GM23338 (cell line): ENCODE data around the gene PRAC1. TPM values are rescaled to one million over a fixed set of nuclear protein-coding genes. Genes with fewer than 3 reads are reported as not detected.

ENCODE experiments used
- ATAC-seq: fragments of 200-7000 bp; cut with Tn5 transposase; 3 replicates; pipeline ENCODE4 v1.9.1; 2020
- DNase-seq: peaks from one replicate; pipeline ENCODE4 v3.0.0-alpha.2; 2015; ENCODE audit warnings: low spot score
- H2AFZ ChIP-seq: fragments of 200-600 bp; sonication (generic); 2 replicates; pipeline ENCODE4 v1.8.0; 2016; ENCODE audit warnings: antibody characterized with exemption, mild to moderate bottlenecking, moderate library complexity
- H3F3A ChIP-seq: fragments of 200-600 bp; sonication (generic); replicated peaks from 2 replicates; pipeline ENCODE4 v1.8.0; 2017; ENCODE audit warnings: antibody characterized with exemption, mixed run types, low read depth
- H3K27ac ChIP-seq: fragments of 200-600 bp; sonication (generic); 2 replicates; pipeline ENCODE4 v1.6.1; 2016; ENCODE audit warnings: low read depth
- H3K27me3 ChIP-seq: fragments of 200-600 bp; sonication (generic); 2 replicates; pipeline ENCODE4 v1.8.0; 2016; ENCODE audit warnings: mild to moderate bottlenecking, mixed run types, moderate library complexity; ENCODE audit not compliant: insufficient read depth
- H3K36me3 ChIP-seq: fragments of 200-600 bp; sonication (generic); 2 replicates; pipeline ENCODE4 v1.8.0; 2016; ENCODE audit warnings: mild to moderate bottlenecking; ENCODE audit not compliant: insufficient read depth
- H3K4me1 ChIP-seq: fragments of 200-600 bp; sonication (generic); 2 replicates; pipeline ENCODE4 v1.8.0; 2016; ENCODE audit warnings: mild to moderate bottlenecking, moderate library complexity; ENCODE audit not compliant: insufficient read depth
- H3K4me2 ChIP-seq: fragments of 200-600 bp; sonication (generic); 2 replicates; pipeline ENCODE4 v1.7.1; 2017; ENCODE audit warnings: mixed run types
- H3K4me3 ChIP-seq: fragments of 200-600 bp; sonication (generic); 2 replicates; pipeline ENCODE4 v1.6.1; 2016; ENCODE audit warnings: mixed run types
- H3K79me2 ChIP-seq: fragments of 200-600 bp; sonication (generic); replicated peaks from 2 replicates; pipeline ENCODE4 v1.8.0; 2017; ENCODE audit warnings: mild to moderate bottlenecking; ENCODE audit not compliant: insufficient read depth
- H3K9me2 ChIP-seq: fragments of 200-600 bp; sonication (generic); 2 replicates; pipeline ENCODE4 v1.8.0; 2017; ENCODE audit not compliant: insufficient read depth
- H4K20me1 ChIP-seq: fragments of 200-600 bp; sonication (generic); replicated peaks from 2 replicates; pipeline ENCODE4 v1.8.0; 2017; ENCODE audit warnings: mild to moderate bottlenecking; ENCODE audit not compliant: insufficient read depth
- H3K27ac Mint-ChIP-seq: 2 replicates; pipeline ENCODE4 v1.8.0; 2020; ENCODE audit warnings: inconsistent platforms, mild to moderate bottlenecking, moderate library complexity, mixed read lengths
- H3K27me3 Mint-ChIP-seq: 3 replicates; pipeline ENCODE4 v1.8.0; 2022; ENCODE audit warnings: low read depth, mild to moderate bottlenecking, moderate library complexity, mixed read lengths, inconsistent platforms; ENCODE audit not compliant: insufficient read depth, poor library complexity
- H3K36me3 Mint-ChIP-seq: 3 replicates; pipeline ENCODE4 v1.8.0; 2021; ENCODE audit warnings: low read depth, mild to moderate bottlenecking, inconsistent platforms, moderate library complexity, mixed read lengths
- H3K4me1 Mint-ChIP-seq: 3 replicates; pipeline ENCODE4 v1.8.0; 2020; ENCODE audit warnings: mild to moderate bottlenecking, inconsistent platforms, mixed read lengths
- H3K4me3 Mint-ChIP-seq: 3 replicates; pipeline ENCODE4 v1.8.0; 2021; ENCODE audit warnings: moderate library complexity, mild to moderate bottlenecking, inconsistent platforms, mixed read lengths
- H3K9me3 Mint-ChIP-seq: 3 replicates; pipeline ENCODE4 v1.8.0; 2020; ENCODE audit warnings: moderate library complexity, mild to moderate bottlenecking, inconsistent platforms, mixed read lengths
- CREB1 ChIP-seq: fragments of 250-450 bp; sonication (Bioruptor Pico); IDR thresholded peaks from 2 replicates; pipeline ENCODE4 v1.5.0; 2020; ENCODE audit warnings: low read depth, mild to moderate bottlenecking, moderate library complexity
- ETS1 ChIP-seq: IDR thresholded peaks from 2 replicates; pipeline ENCODE4 v1.6.1; 2016; ENCODE audit warnings: antibody characterized with exemption
- EZH2 ChIP-seq: fragments of 200-600 bp; sonication (generic); IDR thresholded peaks from one replicate; pipeline ENCODE4 v1.8.0; 2017; ENCODE audit warnings: antibody characterized with exemption, mild to moderate bottlenecking, low read depth; ENCODE audit not compliant: unreplicated experiment
- EZH2phosphoT487 ChIP-seq: fragments of 200-600 bp; sonication (generic); IDR thresholded peaks from one replicate; pipeline ENCODE4 v1.8.1; 2018; ENCODE audit warnings: antibody characterized with exemption; ENCODE audit not compliant: unreplicated experiment
- JUNB ChIP-seq: IDR thresholded peaks from one replicate; pipeline ENCODE4 v1.6.1; 2016; ENCODE audit warnings: antibody characterized with exemption; ENCODE audit not compliant: unreplicated experiment
- POLR2AphosphoS5 ChIP-seq: IDR thresholded peaks from 2 replicates; pipeline ENCODE4 v1.6.1; 2016; ENCODE audit warnings: antibody characterized with exemption, low read depth
- REST ChIP-seq: IDR thresholded peaks from one replicate; pipeline ENCODE4 v1.6.1; 2018; ENCODE audit warnings: antibody characterized with exemption; ENCODE audit not compliant: unreplicated experiment
- polyA plus RNA-seq: library from polyadenylated mRNA; unstranded; fragments of >200 nt; fragmentation: Nextera tagmentation; extraction: Ambion mirVana; gene quantifications from 2 replicates; pipeline ENCODE4 v1.2.1, GENCODE V29; 2016
- total RNA-seq: library from RNA; depleted of rRNA; stranded (reverse); fragments of >200 nt; shearing (Covaris generic); gene quantifications from 2 replicates; pipeline ENCODE4 v1.2.3, GENCODE V29; 2014

Gene PRAC1
- total and polyA plus RNA-seq, 2 experiments from 2014 or later = not detected

GRCh38 chr17:48752399-48753288 is 30.3 kb upstream of the PRAC1 start:
- H3K4me3 ChIP-seq = no peak overlapping the region; the same call in 1 of the 2 replicates
- no peak for TF ChIP-seq JUNB
- TF ChIP-seq POLR2AphosphoS5 = no peak
- TF ChIP-seq EZH2 = peak; percentile 92
- TF ChIP-seq CREB1 (CRISPR knock-in tag) = no peak
- TF ChIP-seq ETS1 = no peak
- TF ChIP-seq REST = no peak
- TF ChIP-seq EZH2phosphoT487 = no peak
- peaks cover 23% of the 10 kb centered on the region; the same call in 1 of the 2 replicates for H3F3A ChIP-seq
- peaks cover 52% of the 10 kb centered on the region for H4K20me1 ChIP-seq
- no peaks in the 10 kb centered on the region for H3K9me2 ChIP-seq
- Mint-ChIP-seq H3K27ac (no peak overlapping the region), H3K4me3 (no peak overlapping the region; the same call in 2 of the 3 replicates), H3K4me1 (peaks cover 11% of the 10 kb centered on the region), H3K9me3 (0 out of 3 replicates have a peak, but pooled peaks cover 5% of the 10 kb centered on the region), H3K36me3 (no peaks in the 10 kb centered on the region), H3K27me3 (peaks cover 99% of the 10 kb centered on the region)
- no peaks in the 10 kb centered on the region for H3K79me2 ChIP-seq
- peaks cover 26% of the 10 kb centered on the region; the same call in 1 of the 2 replicates for H3K4me1 ChIP-seq
- ATAC-seq (peak; percentile 13; the same call in 2 of the 3 replicates), DNase-seq (peak; percentile 59)
- 0 out of 2 replicates have a peak overlapping the region, but pooled peaks have one; percentile 20 for H3K4me2 ChIP-seq
- H3K36me3 ChIP-seq = no peaks in the 10 kb centered on the region; the same call in 1 of the 2 replicates
- H3K27ac ChIP-seq = no peak overlapping the region
- H3K27me3 ChIP-seq = peaks cover 100% of the 10 kb centered on the region
- no peak overlapping the region for H2AFZ ChIP-seq

GRCh38 chr17:48751733-48752398 is 29.5 kb upstream of the PRAC1 start:
- no peaks in the 10 kb centered on the region for H3K36me3 Mint-ChIP-seq
- no peak overlapping the region; the same call in 2 of the 3 replicates for H3K4me3 Mint-ChIP-seq
- Histone ChIP-seq H2AFZ (no peak overlapping the region), H3K79me2 (no peaks in the 10 kb centered on the region), H3K4me1 (peaks cover 32% of the 10 kb centered on the region), H3F3A (peaks cover 27% of the 10 kb centered on the region), H3K27me3 (peaks cover 100% of the 10 kb centered on the region), H3K4me2 (no peak overlapping the region), H3K9me2 (no peaks in the 10 kb centered on the region), H3K4me3 (no peak overlapping the region), H3K36me3 (no peaks in the 10 kb centered on the region; the same call in 1 of the 2 replicates), H4K20me1 (peaks cover 56% of the 10 kb centered on the region), H3K27ac (no peak overlapping the region)
- ATAC-seq (no peak; the same call in 2 of the 3 replicates), DNase-seq (no peak)
- TF ChIP-seq EZH2 (peak; percentile 44), CREB1 (CRISPR knock-in tag) (no peak)
- peaks cover 99% of the 10 kb centered on the region for H3K27me3 Mint-ChIP-seq
- H3K4me1 Mint-ChIP-seq = peaks cover 13% of the 10 kb centered on the region
- 0 out of 3 replicates have a peak, but pooled peaks cover 5% of the 10 kb centered on the region for H3K9me3 Mint-ChIP-seq
- H3K27ac Mint-ChIP-seq = no peak overlapping the region
